ENCODE results near the gene SPPL2B.

- TF ChIP-seq POLR2A (IDR thresholded peaks at IDR 0.05; ENCODE audit: low read depth, low read length) (no peak), POLR2AphosphoS5 (IDR thresholded peaks at IDR 0.05; ENCODE audit: low read depth, low read length) (no peak; the same call in 1 of the 2 replicates), SPI1 (IDR thresholded peaks at IDR 0.05; ENCODE audit: low read depth, low read length) (no peak), TAF1 (IDR thresholded peaks at IDR 0.05; ENCODE audit: low read depth, low read length) (no peak), POU2F2 (IDR thresholded peaks at IDR 0.05; ENCODE audit: low read depth, low read length) (no peak)
Measured at GRCh38 chr19:2291185-2291751, 37.2 kb upstream of the SPPL2B start.

Data from GM12891 (cell line).